Neural progenitor cell (in vitro differentiated cells): ENCODE data around the gene PGRMC2. TPM values are rescaled to one million over a fixed set of nuclear protein-coding genes. Genes with fewer than 3 reads are reported as not detected.

Experiments used
- DNase-seq: peaks from one replicate; pipeline ENCODE4 v3.0.0-alpha.2; 2016; ENCODE audit warnings: low spot score
- H2AFZ ChIP-seq: fragments of 200-600 bp; sonication (generic); replicated peaks from 2 replicates; pipeline ENCODE4 v1.6.1; 2016; ENCODE audit warnings: antibody characterized with exemption
- H3F3A ChIP-seq: fragments of 200-600 bp; sonication (generic); 2 replicates; pipeline ENCODE4 v1.6.1; 2016; ENCODE audit warnings: antibody characterized with exemption, low read depth
- H3K27ac ChIP-seq: fragments of 200-600 bp; sonication (generic); 2 replicates; pipeline ENCODE4 v1.5.1; 2016; ENCODE audit warnings: mild to moderate bottlenecking
- H3K27me3 ChIP-seq: fragments of 200-600 bp; sonication (generic); 2 replicates; pipeline ENCODE4 v1.6.1; 2016; ENCODE audit warnings: mild to moderate bottlenecking, moderate library complexity
- H3K36me3 ChIP-seq: fragments of 200-600 bp; sonication (generic); 2 replicates; pipeline ENCODE4 v1.5.1; 2016
- H3K4me1 ChIP-seq: fragments of 200-600 bp; sonication (generic); 2 replicates; pipeline ENCODE4 v1.6.1; 2016; ENCODE audit warnings: mixed run types
- H3K4me2 ChIP-seq: fragments of 200-600 bp; sonication (generic); 2 replicates; pipeline ENCODE4 v1.6.1; 2016
- H3K4me3 ChIP-seq: fragments of 200-600 bp; sonication (generic); 2 replicates; pipeline ENCODE4 v1.5.1; 2016
- H3K79me2 ChIP-seq: fragments of 200-600 bp; sonication (generic); 2 replicates; pipeline ENCODE4 v1.6.1; 2016; ENCODE audit warnings: low read depth
- H3K9ac ChIP-seq: fragments of 200-600 bp; sonication (generic); 2 replicates; pipeline ENCODE4 v1.6.1; 2016
- H3K9me3 ChIP-seq: fragments of 200-600 bp; sonication (generic); 2 replicates; pipeline ENCODE4 v1.5.1; 2016; ENCODE audit warnings: low read depth
- H4K20me1 ChIP-seq: fragments of 200-600 bp; sonication (generic); 2 replicates; pipeline ENCODE4 v1.6.1; 2016; ENCODE audit warnings: low read depth
- H3K27ac Mint-ChIP-seq: 3 replicates; pipeline ENCODE4 v1.8.0; 2021; ENCODE audit warnings: mixed read lengths
- H3K27me3 Mint-ChIP-seq: 2 replicates; pipeline ENCODE4 v1.8.0; 2022; ENCODE audit warnings: low read depth, mild to moderate bottlenecking, inconsistent platforms, moderate library complexity, mixed read lengths; ENCODE audit not compliant: insufficient read depth
- H3K36me3 Mint-ChIP-seq: 3 replicates; pipeline ENCODE4 v1.8.0; 2021; ENCODE audit warnings: mixed read lengths
- H3K4me1 Mint-ChIP-seq: 3 replicates; pipeline ENCODE4 v1.8.0; 2021; ENCODE audit warnings: mixed read lengths
- H3K4me3 Mint-ChIP-seq: 3 replicates; pipeline ENCODE4 v1.8.0; 2021; ENCODE audit warnings: mild to moderate bottlenecking, moderate library complexity, mixed read lengths
- H3K9me3 Mint-ChIP-seq: 3 replicates; pipeline ENCODE4 v1.8.0; 2020; ENCODE audit warnings: mixed read lengths
- EZH2 ChIP-seq: fragments of 200-600 bp; sonication (generic); IDR thresholded peaks from 2 replicates; pipeline ENCODE4 v1.6.1; 2017; ENCODE audit warnings: antibody characterized with exemption, mild to moderate bottlenecking, moderate library complexity
- EZH2phosphoT487 ChIP-seq: fragments of 200-600 bp; sonication (generic); IDR thresholded peaks from 2 replicates; pipeline ENCODE4 v1.6.1; 2017; ENCODE audit warnings: antibody characterized with exemption
- total RNA-seq: library from RNA; depleted of rRNA; stranded (reverse); fragments of >200 nt; gene quantifications from 2 replicates; pipeline ENCODE4 v1.2.3, GENCODE V29; 2015; ENCODE audit warnings: low replicate concordance
- TF ChIP-seq, protein P1 (sequence below): fragments of 200-600 bp; sonication (generic); IDR thresholded peaks from 2 replicates; pipeline ENCODE4 v1.5.1; 2017; ENCODE audit warnings: antibody characterized with exemption, mild to moderate bottlenecking

Gene PGRMC2, protein sequence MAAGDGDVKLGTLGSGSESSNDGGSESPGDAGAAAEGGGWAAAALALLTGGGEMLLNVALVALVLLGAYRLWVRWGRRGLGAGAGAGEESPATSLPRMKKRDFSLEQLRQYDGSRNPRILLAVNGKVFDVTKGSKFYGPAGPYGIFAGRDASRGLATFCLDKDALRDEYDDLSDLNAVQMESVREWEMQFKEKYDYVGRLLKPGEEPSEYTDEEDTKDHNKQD
- total RNA-seq, result 29.3 and 58.8 TPM in 2 replicates

DNA sequence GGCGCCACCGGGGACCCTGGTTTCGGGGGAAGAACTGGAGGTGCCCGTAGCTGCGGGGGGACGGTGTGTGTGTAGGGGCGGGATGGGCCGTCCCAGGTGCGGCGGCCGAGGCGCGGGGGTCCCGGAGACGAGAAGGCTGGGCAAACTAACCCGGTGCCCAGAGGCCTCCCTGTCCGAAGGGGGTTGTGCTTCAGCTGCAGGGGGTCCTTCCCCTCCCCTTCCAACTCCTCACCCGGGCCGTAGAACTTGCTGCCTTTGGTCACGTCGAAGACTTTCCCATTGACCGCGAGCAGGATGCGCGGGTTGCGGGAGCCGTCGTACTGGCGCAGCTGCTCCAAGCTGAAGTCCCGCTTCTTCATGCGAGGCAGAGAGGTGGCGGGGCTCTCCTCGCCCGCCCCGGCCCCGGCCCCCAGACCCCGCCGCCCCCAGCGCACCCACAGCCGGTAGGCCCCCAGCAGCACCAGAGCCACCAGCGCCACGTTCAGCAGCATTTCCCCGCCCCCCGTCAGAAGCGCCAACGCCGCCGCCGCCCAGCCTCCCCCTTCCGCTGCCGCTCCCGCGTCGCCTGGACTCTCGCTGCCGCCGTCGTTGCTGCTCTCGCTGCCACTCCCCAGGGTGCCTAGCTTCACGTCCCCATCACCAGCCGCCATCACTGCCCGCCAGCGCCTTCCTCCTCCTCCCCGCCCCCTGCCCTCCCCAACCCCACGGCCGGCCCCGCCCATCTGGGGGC is at the start of gene PGRMC2:
TSS of gene PGRMC2 (minus strand) at position 673 of the 730 bp plus-strand sequence. CDS start at position 650, 23 bp downstream.
- peak within 1 kb of the TSS; percentile 53 for H3K9ac ChIP-seq
- H3K9me3 ChIP-seq, result no peaks in the 10 kb centered on the region
- H3K4me3 ChIP-seq, result peak within 1 kb of the TSS; percentile 85
- H3F3A ChIP-seq, result peaks cover 19% of the 10 kb centered on the region
- DNase-seq, result no peak
- no peaks in the 10 kb centered on the region for H3K36me3 ChIP-seq
- H3K36me3 Mint-ChIP-seq, result peaks cover 24% of the 10 kb centered on the region
- peak within 1 kb of the TSS; percentile 94 for H3K27ac ChIP-seq
- peaks cover 28% of the 10 kb centered on the region for H4K20me1 ChIP-seq
- no peak for TF ChIP-seq EZH2phosphoT487
- no peak for TF ChIP-seq EZH2
- TF ChIP-seq, protein P1, sequence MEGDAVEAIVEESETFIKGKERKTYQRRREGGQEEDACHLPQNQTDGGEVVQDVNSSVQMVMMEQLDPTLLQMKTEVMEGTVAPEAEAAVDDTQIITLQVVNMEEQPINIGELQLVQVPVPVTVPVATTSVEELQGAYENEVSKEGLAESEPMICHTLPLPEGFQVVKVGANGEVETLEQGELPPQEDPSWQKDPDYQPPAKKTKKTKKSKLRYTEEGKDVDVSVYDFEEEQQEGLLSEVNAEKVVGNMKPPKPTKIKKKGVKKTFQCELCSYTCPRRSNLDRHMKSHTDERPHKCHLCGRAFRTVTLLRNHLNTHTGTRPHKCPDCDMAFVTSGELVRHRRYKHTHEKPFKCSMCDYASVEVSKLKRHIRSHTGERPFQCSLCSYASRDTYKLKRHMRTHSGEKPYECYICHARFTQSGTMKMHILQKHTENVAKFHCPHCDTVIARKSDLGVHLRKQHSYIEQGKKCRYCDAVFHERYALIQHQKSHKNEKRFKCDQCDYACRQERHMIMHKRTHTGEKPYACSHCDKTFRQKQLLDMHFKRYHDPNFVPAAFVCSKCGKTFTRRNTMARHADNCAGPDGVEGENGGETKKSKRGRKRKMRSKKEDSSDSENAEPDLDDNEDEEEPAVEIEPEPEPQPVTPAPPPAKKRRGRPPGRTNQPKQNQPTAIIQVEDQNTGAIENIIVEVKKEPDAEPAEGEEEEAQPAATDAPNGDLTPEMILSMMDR, result no peak
- peak within 1 kb of the TSS; percentile 83 for H2AFZ ChIP-seq
- H3K79me2 ChIP-seq, result peaks cover 64% of the 10 kb centered on the region
- peaks cover 15% of the 10 kb centered on the region for H3K9me3 Mint-ChIP-seq
- peaks cover 19% of the 10 kb centered on the region for H3K4me1 Mint-ChIP-seq
- peaks cover 1% of the 10 kb centered on the region for H3K27me3 Mint-ChIP-seq
- peak within 1 kb of the TSS; percentile 87 for H3K4me2 ChIP-seq
- H3K27me3 ChIP-seq, result no peaks in the 10 kb centered on the region
- H3K27ac Mint-ChIP-seq, result peak within 1 kb of the TSS; percentile 94
- peak within 1 kb of the TSS; percentile 97 for H3K4me3 Mint-ChIP-seq
- peaks cover 31% of the 10 kb centered on the region for H3K4me1 ChIP-seq

DNA sequence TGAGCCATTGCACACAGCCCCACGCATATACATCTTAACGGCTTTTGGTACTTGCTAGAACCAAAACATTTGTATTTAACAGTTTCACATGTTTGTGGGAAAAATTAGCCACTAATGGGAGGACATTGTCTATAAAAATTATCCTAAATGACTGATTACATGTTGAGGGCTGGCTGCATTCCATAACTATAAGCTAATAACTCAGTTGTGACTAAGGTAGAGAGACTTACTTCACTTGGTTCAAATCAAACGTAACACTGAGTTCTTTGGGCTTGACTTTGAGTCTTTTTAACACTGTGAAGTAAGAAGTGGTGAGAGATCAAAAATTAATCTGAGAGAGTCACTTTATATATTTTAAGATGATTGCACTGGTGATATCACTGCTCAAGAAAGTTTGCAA is 47.9 kb upstream of the PGRMC2 start:
- Histone ChIP-seq H3K4me2 (no peak overlapping the region), H3K9ac (no peak overlapping the region), H3K27ac (no peak overlapping the region), H3K4me1 (no peaks in the 10 kb centered on the region), H3F3A (no peaks in the 10 kb centered on the region), H3K36me3 (no peaks in the 10 kb centered on the region), H2AFZ (no peak overlapping the region), H3K27me3 (no peaks in the 10 kb centered on the region), H3K9me3 (no peaks in the 10 kb centered on the region), H4K20me1 (no peaks in the 10 kb centered on the region), H3K4me3 (no peak overlapping the region), H3K79me2 (no peaks in the 10 kb centered on the region)
- Mint-ChIP-seq H3K36me3 (no peaks in the 10 kb centered on the region), H3K4me3 (no peak overlapping the region), H3K4me1 (no peaks in the 10 kb centered on the region), H3K9me3 (no peaks in the 10 kb centered on the region), H3K27ac (no peak overlapping the region), H3K27me3 (no peaks in the 10 kb centered on the region)
- no peak for DNase-seq
- TF ChIP-seq EZH2, result no peak
- TF ChIP-seq, protein P1, result no peak
- TF ChIP-seq EZH2phosphoT487, result no peak

- no peak overlapping the region for H2AFZ ChIP-seq
- H4K20me1 ChIP-seq, result no peaks in the 10 kb centered on the region
- no peaks in the 10 kb centered on the region for H3K36me3 ChIP-seq
- no peak overlapping the region for H3K4me3 ChIP-seq
- no peak for DNase-seq
- no peaks in the 10 kb centered on the region for H3K9me3 ChIP-seq
- H3F3A ChIP-seq, result peaks cover under 1% of the 10 kb centered on the region
- H3K79me2 ChIP-seq, result no peaks in the 10 kb centered on the region
- no peak overlapping the region for H3K4me2 ChIP-seq
- no peak overlapping the region for H3K9ac ChIP-seq
- Mint-ChIP-seq H3K27me3 (no peaks in the 10 kb centered on the region), H3K9me3 (no peaks in the 10 kb centered on the region), H3K27ac (no peak overlapping the region), H3K36me3 (no peaks in the 10 kb centered on the region), H3K4me1 (no peaks in the 10 kb centered on the region), H3K4me3 (no peak overlapping the region)
- no peaks in the 10 kb centered on the region for H3K27me3 ChIP-seq
- TF ChIP-seq EZH2 (no peak), EZH2phosphoT487 (no peak)
- TF ChIP-seq, protein P1, result no peak
- no peak overlapping the region for H3K27ac ChIP-seq
- H3K4me1 ChIP-seq, result no peaks in the 10 kb centered on the region
Measured at GRCh38 chr4:128334256-128334655, 46.6 kb upstream of the PGRMC2 start.
